DND-41 (cell line): ENCODE results near the gene DPPA3.

Source experiments
- EZH2 ChIP-seq: IDR thresholded peaks from 3 replicates; pipeline ENCODE4 v1.6.1; 2012; ENCODE audit warnings: borderline replicate concordance, low read depth, mild to moderate bottlenecking, moderate library complexity, low read length, inconsistent platforms; ENCODE audit not compliant: severe bottlenecking
- TF ChIP-seq, protein P1 (sequence below): IDR thresholded peaks from 2 replicates; pipeline ENCODE4 v1.5.1; 2012; ENCODE audit warnings: borderline replicate concordance, low read length, moderate library complexity, mild to moderate bottlenecking; ENCODE audit not compliant: poor library complexity, severe bottlenecking; ENCODE audit errors: extremely low read depth

DNA sequence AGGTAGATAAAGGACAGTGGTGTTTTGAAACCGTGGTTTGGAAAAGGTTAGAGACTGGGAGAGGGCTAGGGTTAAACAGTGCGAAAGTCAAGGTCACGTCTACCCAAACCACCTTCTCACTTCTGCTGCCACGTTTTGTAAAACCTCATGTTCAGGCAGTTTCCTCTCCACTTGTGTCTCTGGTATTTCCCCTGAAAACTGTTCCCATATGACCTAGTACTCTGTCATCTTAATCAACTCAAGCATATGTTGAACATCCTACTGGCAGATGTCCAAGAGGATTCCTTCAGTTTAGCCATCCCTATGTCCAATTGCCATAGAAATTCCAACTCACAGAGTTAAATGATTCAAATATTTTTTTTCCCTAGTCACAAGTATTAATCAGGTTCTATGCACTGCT is 18.5 kb downstream of the DPPA3 start:
- TF ChIP-seq, protein P1, sequence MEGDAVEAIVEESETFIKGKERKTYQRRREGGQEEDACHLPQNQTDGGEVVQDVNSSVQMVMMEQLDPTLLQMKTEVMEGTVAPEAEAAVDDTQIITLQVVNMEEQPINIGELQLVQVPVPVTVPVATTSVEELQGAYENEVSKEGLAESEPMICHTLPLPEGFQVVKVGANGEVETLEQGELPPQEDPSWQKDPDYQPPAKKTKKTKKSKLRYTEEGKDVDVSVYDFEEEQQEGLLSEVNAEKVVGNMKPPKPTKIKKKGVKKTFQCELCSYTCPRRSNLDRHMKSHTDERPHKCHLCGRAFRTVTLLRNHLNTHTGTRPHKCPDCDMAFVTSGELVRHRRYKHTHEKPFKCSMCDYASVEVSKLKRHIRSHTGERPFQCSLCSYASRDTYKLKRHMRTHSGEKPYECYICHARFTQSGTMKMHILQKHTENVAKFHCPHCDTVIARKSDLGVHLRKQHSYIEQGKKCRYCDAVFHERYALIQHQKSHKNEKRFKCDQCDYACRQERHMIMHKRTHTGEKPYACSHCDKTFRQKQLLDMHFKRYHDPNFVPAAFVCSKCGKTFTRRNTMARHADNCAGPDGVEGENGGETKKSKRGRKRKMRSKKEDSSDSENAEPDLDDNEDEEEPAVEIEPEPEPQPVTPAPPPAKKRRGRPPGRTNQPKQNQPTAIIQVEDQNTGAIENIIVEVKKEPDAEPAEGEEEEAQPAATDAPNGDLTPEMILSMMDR, result no peak
- TF ChIP-seq EZH2, result no peak
